ENCODE results near the gene RPP21. TPM values are rescaled to one million over a fixed set of nuclear protein-coding genes. Genes with fewer than 3 reads are reported as not detected.

RPP21 gene
- total and polyA plus RNA-seq, 12 donors = 16.2 to 113 (median 24.9) TPM

DNA sequence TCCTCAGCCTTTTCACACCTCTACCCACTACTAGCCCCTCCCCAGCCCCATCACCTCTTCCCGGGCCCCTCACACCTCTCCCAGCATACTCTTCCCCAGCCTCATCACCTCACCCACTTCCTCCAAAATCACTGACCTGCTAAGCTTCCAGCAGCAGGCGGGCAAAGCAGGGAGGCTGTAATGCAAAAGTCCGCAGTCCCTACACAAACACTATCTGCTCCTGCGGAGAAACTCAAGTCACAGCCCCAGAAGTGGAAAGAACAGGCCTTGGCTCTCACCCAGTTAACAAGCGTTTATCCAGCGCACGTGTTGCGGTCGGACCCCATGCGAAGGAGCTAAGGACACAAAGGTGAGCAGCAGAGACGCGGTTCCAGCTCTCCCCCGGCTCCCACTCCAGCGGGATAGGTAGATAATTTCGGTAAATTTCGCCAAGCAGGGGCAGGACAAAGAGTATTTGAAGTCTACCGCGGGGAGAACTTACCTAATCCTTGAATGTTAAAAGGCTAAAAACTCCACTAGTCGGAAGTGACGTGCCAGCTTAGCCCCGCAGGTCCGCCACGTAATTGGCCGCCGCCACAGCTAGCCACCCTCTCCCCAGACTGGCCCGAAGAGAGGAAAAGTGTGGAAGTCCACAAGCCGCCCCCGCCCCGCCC is 19.0 kb upstream of the RPP21 start:
- H3K36me3 ChIP-seq = peaks cover 0 to 30% (median 14%) of the 10 kb centered on the region in 9 donors
- ATAC-seq (peak; percentile 74 to 88 (median 82)), DNase-seq (peak in 1 of 2 donors; percentile 35)
- H3K4me3 ChIP-seq = peak overlapping the region; percentile 62 to 99 (median 87)
- WGBS, 2 donors = 0% methylated on average over 29 of the region's 29 CpGs
- H3K27me3 ChIP-seq = no peaks in the 10 kb centered on the region
- intact Hi-C loops (cut with DNase I) = loop anchor here in 5 of 10 donors (1.0 to 10.0 kb wide), 4 partner anchors 64 to 113 kb away; partner anchors contain the start of gene TRIM26 (in 3 of the 5)
- TF ChIP-seq CTCF (IDR thresholded peaks at IDR 0.05) = no peak
- no peaks in the 10 kb centered on the region for H3K9me3 ChIP-seq
- H3K27ac ChIP-seq = peak overlapping the region; percentile 94 to 99 (median 98)
- H3K4me1 ChIP-seq = peaks cover 0 to 59% (median 31%) of the 10 kb centered on the region in 9 donors

DNA sequence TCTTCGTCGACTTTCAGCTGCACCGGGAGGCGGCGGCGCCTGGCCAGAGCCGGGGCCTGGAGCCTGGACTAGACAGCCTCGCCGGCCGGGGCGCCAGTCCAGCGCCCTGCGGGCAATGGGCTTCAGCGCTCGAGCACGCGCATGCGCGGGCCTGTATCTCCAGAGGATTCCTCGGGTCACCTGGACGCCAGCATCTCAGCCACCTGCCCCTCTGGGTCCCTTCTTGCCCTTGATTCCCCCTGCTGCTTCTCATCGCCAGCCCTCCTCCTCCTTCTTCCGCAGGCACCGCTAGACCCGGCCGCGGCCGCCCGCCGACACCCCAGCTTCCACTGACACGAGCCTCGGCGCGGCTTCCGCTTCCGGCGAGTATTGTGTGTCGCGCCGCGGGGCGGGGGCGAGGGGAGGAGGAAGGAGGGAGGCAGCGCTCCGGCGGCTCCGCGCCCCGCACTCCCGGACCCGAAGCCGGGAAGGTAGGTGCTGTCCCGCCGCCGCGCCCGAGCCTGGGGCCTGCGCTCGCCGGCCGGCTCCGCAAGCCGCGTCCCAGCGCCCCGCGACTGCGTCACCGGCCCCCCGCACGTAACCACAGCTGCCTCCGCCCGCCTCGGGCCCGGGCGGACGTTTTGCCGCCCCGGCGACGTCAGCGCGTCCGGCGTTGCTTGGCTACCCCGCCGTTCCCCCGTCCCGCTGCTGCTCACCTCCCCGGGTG is 18.3 kb upstream of the RPP21 start, which contains the start of gene TRIM39:
Gene TRIM39 (plus strand): TSS at position 402 of the 706 bp plus-strand sequence. CDS start 2,391 bp downstream, outside the sequence.
- DNase-seq (peak; percentile 86 to 88), ATAC-seq (peak; percentile 87 to 93 (median 90))
- peaks cover 0 to 37% (median 20%) of the 10 kb centered on the region in 9 donors for H3K36me3 ChIP-seq
- peaks cover 0 to 52% (median 27%) of the 10 kb centered on the region in 9 donors for H3K4me1 ChIP-seq
- 0% methylated on average over 72 to 90 of the region's 90 CpGs for WGBS, 2 donors
- H3K9me3 ChIP-seq = no peaks in the 10 kb centered on the region
- peak within 1 kb of the TSS; percentile 94 to 99 (median 98) for H3K27ac ChIP-seq
- peak in 3 of 9 donors; percentile 5 to 16 (median 15) for TF ChIP-seq CTCF (IDR thresholded peaks at IDR 0.05)
- intact Hi-C loops (cut with DNase I) = loop anchor here in 5 of 10 donors (1.0 to 10.0 kb wide), 4 partner anchors 64 to 113 kb away; partner anchors contain the start of gene TRIM26 (in 3 of the 5)
- no peaks in the 10 kb centered on the region for H3K27me3 ChIP-seq
- peak within 1 kb of the TSS; percentile 62 to 99 (median 87) for H3K4me3 ChIP-seq

GRCh38 chr6:30327232-30327746 is 17.7 kb upstream of the RPP21 start:
- no peak for DNase-seq
- TF ChIP-seq CTCF (IDR thresholded peaks at IDR 0.05) = no peak
- intact Hi-C loops (cut with DNase I) = loop anchor here in 4 of 10 donors (5.0 to 10.0 kb wide), 3 partner anchors 65 to 112 kb away; partner anchors contain the start of gene TRIM26 (in 2 of the 4)
- Histone ChIP-seq H3K27ac (peak overlapping the region; percentile 94 to 99 (median 98)), H3K27me3 (no peaks in the 10 kb centered on the region), H3K4me1 (peaks cover 0 to 46% (median 27%) of the 10 kb centered on the region in 9 donors), H3K9me3 (no peaks in the 10 kb centered on the region), H3K4me3 (peak overlapping the region; percentile 62 to 99 (median 87)), H3K36me3 (peaks cover 0 to 38% (median 22%) of the 10 kb centered on the region in 9 donors)
- peak in 1 of 8 donors; percentile 32 for ATAC-seq
- 3 to 4% methylated on average over 17 of the region's 17 CpGs for WGBS, 2 donors

DNA sequence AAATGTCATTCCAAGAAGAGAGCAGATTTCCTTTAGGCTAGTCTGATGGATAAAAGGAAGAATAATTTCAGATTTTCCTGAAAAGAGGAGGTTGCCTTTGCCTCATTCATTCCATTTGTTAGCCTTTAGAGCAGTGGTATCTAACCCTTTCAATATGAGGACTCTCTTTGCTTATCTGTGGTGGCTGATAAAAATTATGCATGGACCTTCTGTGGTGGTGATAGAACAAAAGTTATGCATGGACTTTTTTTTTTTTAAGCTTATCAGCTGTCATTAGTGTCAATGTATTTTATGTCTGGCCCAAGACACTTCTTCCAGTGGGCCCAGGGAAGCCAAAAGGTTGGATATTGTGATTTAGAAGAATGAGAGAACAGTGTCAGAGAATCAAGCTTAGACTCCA is 16.6 kb upstream of the RPP21 start:
- no peak overlapping the region for H3K4me3 ChIP-seq
- peak overlapping the region in 1 of 10 donors; percentile 27 for H3K27ac ChIP-seq
- ATAC-seq = no peak
- DNase-seq = no peak
- intact Hi-C loops (cut with DNase I) = loop anchor here in 4 of 10 donors (5.0 to 10.0 kb wide), 3 partner anchors 66 to 114 kb away; partner anchors contain the start of gene TRIM26 (in 2 of the 4)
- peaks cover 0 to 35% (median 27%) of the 10 kb centered on the region in 9 donors for H3K4me1 ChIP-seq
- no peak for TF ChIP-seq CTCF (IDR thresholded peaks at IDR 0.05)
- no peaks in the 10 kb centered on the region for H3K9me3 ChIP-seq
- H3K36me3 ChIP-seq = peaks cover 0 to 48% (median 22%) of the 10 kb centered on the region in 9 donors
- H3K27me3 ChIP-seq = no peaks in the 10 kb centered on the region
